HG03575 (cell line): ENCODE results near the gene MUL1.

Experiments
- ATAC-seq: cut with Tn5 transposase; IDR thresholded peaks from one replicate; pipeline ENCODE4 v1.9.1; 2021; ENCODE audit not compliant: unreplicated experiment, insufficient number of reproducible peaks, low FRiP score; ENCODE audit errors: extremely low read depth

Gene MUL1

GRCh38 chr1:20487236-20487590, 20.7 kb downstream of the MUL1 start:
- ATAC-seq: no peak

GRCh38 chr1:20486457-20487235, 21.3 kb downstream of the MUL1 start:
- no peak for ATAC-seq

DNA sequence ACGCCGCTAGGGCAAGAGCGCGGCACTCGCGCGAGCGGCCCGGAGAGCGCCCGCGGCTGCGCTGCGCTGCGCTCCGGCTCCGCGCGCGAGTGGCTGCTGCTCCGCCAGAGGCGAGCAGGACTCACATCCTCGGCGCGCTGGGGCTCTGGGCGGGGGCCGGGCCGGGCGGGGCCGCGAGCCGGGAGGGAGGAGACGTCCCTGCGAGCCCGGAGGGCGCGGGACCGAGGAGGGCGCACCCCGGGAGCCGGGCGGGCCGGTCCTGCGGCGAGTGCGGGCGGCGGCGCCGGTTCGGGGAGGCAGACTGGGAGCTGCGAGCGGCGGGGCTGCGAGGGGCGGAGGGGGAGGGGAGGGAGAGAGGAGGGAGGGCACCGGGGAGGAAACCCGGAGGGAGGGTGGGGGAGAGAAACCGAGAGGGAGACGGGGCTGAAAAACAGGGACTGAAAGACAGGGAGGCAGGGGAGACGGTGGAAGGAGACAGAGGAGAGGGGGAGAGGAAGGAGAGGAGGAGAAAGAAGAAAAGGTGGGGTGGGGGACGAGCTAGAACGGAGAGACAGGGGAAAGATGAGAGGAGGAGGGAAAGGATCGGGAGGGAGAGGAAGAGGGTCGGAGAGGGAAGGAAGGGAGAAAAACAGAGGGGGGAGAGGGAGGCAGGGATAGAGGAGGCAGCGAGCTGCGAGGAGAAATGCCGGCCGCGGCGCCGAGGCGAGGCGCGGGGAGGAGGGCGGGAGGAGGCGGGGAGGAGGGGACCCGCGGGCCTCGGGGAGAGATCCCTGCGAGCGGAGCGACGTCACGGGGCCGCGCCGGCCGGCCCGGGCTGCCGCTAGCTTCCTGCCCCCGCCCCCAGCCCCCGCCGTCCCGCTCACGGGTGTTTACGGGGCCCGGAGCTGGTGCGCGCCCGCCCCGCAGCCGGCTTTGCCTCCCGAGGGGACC, 22.2 kb downstream of the MUL1 start, which contains the start of gene CAMK2N1:
CAMK2N1 (minus strand) TSS at position 684 of the 930 bp plus-strand sequence. CDS start 831 bp downstream, outside the sequence.
- ATAC-seq: no peak

- no peak for ATAC-seq
Observed at GRCh38 chr1:20484519-20485462, 23.2 kb downstream of the MUL1 start.

DNA sequence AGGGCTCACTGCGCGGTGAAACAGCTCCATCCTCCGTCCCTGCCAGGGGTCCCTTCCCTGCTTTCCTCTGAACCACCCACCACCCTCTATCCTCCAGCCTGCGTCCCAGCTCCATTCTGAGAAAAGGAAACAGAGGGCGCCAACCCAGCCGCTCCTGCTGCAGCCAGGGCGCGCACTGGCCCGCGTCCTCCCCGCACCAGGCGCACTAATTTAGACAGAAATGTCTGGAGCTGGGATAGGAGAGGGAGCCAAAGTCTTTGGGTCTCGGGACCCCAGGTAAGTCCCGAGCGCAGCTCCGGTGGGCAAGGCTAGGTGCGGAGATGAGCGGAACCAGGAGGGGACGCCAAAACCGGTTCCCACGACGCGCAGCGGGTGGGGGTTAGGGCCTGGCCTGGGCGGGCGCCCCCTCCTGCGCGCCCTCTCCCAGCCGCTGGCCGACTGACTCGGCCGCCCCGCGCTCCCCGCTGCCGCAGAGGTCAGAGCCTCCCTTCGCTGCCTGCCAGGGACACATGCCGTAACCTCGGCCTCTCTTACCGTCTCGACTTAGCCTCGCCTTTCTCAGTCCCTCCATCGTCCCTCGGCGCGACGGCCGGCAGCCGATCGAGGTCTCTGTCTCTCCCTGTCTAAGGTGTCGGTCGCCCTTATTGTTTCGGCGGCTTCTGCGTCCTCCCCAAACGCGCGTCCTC, 24.0 kb downstream of the MUL1 start:
- ATAC-seq: no peak

DNA sequence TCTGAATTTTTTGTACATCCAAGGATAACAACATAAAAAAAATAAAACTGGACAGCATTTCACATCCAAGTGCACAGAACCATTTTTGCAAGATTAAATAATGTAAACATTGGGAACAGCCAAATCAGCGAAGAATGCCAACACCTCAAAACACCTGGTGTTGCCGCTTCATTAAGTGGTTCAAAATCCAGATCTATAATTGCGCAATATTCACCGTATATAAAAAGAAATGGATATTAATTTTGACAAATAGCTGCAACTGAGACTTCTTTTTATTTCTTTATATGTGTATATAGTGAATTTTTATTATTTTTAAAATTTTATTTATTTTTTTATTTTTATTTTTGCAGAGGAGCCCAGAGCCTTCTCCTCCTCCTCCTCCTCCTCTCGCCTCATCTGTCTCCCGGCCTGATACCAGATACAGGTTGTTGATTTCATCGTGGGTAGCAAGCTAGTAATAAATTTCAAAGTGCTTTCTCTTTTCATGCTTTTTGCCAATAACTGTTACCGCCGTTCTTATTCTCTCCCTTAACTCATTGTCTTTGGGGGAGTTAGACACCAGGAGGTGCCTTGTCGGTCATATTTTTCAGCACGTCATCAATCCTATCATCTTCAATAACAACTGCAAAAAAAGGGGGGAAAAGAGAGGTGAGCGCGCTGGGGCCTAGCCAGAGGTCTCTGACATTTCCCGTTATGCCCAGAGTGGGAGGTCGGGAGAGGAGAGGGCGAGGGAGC, 24.7 kb downstream of the MUL1 start:
- ATAC-seq: no peak

DNA sequence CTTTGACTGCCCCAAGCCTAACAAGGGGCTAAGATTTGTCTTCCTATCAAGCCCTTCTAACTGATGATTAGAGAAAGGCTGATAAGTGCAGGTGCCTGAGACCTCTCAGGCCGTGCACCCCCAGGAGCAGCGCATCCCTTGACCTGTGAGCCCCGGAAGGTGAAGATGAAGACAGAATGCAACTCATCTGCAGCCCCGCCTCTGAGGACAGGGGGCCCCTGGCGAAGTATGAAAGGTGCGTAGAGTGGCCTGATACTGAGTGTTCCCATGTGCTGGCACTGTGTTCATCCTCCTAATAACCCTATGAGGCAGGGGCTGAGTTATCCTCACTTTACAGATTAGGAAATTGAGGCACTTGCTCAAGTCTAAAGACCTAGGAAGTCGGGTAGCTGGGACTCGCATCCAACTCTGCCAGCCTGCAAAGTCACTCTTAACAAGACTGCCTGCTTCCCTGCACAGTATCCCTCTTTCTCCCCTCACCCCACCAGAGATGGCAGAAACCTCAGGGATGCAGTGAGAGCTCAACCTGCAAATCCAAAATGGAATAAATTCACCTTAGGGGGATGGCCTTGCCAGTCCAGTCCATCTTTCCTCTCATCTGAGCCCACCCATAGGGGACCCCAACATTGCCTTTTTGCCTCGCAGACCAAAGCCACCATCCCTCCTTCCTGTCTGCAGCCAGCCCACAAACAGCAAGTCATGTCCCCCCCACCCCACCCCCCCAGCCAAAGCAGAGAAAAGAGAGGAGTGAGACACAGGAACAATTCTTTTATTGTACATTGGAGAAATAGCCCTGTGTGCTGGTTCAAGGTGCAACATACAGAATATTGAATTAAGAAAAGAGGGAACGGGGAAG, 26.1 kb downstream of the MUL1 start:
- no peak for ATAC-seq

DNA sequence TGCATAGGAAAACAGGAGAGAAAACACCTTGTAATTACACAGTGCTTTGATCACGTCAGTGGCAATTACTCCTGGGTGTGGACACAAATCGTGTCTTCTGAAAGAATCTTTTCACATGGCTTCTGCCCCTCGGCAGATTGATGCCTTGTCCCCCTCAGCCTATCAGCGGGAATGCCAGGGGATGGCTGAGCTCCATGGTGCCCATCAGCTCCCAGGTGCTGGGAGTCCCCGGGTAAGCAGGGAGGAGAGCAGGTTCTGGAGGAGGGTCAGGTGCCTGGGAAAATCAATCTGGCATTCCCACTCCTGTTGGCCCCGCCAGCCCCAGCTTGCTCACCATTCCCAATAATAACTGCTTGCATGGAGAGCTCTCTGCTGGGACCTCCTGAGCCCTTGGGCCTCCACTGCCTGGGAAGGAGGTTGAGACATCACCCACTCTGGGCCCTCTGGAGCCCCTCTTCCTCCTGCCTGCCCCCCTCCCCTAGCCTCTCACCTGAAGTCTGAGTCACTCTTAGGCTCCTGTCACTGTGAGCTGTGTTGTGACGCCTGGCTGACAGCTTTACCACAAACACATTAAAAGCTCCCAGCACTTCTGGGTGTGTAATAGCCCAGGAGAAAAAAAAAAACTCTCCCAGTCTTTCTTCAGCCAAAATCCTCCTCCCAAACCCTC, 26.9 kb downstream of the MUL1 start:
- ATAC-seq: no peak

GRCh38 chr1:20480243-20480944, 27.6 kb downstream of the MUL1 start:
- ATAC-seq: no peak

DNA sequence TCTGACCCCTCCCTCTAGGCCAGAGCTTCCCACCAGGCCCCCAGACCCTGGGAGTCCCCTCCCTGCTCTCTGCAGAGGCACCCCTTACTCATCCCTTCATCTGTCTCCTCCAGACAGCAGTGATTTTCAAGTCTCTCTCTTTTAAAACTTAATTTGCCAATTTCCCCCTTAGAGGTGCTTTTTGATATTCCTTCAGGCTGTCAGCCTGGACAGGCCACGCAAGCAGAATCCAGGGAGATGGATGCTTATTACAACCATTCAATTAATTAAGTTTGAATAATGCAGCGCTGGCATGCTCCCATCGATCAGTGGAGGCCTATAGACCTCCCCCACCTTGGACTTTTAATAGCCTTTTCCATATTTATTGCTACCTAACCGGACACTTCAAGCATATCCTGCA, 28.1 kb downstream of the MUL1 start:
- no peak for ATAC-seq

DNA sequence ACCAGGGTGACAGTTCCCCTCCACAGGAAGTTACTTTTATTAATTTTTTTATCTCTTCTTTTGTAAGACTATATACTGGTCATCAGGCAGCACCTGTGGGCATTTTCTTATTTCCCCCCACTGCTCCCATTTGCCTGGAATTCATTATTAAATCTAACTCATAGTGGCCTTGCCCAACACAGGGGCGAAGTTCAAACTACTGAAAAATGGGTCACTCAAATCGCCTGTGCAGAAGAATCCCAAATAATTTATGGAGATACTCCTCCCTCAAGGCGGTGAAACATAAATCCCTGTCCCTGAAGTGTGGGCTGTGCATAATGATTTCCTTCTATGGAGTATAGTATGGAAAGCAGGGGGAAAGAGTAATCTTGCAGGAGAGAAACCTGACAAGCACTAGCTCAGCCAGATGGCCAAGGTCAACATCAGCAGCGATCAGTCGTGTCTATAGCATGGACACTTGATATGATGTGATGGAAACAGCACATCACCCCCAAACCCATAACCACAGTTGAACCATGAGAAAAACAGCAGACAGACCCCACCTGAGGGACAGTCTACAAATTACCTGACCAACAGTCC, 29.8 kb downstream of the MUL1 start:
- no peak for ATAC-seq

GRCh38 chr1:20477348-20478056, 30.4 kb downstream of the MUL1 start:
- no peak for ATAC-seq

DNA sequence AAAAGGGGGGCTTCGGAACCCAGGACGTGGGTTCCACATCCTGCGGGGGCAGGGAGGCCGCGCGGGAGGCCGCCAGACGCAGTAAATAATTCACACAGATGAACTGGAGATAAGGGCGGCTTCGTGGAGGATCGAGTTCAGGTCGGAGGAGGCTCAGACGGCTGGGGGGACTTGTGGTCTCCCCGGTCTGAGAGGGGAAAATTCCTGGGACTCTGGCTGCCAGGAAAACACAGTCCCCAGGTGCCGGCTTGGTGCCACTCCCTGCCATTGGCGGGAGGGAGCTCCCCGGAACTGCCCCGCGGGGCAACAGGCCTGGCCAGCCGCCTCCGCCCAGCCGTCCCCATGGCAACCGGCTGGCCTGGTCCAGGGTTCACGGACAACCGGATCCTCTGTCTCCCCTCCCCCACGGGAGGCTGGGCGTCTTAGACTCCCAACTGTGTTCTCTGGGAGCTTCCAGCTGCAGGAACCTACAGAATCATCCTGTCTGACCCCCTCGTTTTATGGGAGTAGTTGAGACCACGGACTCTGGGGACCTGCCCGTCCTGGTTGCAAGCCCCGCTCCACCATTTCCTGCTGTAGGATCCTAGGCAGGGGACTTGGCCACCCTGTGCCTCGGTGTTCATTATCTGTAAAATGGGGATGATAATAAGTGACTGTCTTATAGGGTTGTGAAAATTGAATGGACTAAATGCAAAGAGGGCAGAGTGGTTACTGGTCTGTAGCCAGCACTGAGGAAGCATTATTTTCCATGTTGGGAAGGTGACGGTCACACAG, 31.5 kb downstream of the MUL1 start:
- no peak for ATAC-seq

- ATAC-seq: no peak
Observed at GRCh38 chr1:20474996-20475395, 33.0 kb downstream of the MUL1 start.
